Activated CD8-positive, alpha-beta memory T cell treated with anti-CD3 and anti-CD28 coated beads for 48 hours (primary cell): ENCODE data around the gene CEBPA.
"Not testable (repeated sequence)": the region's sequence is repeated elsewhere in the genome, so short reads cannot be mapped to it uniquely, and the experiment has no call there.

Experiments
- DNase-seq, 3 experiments: peaks; one replicate each; pipeline ENCODE4 v3.0.0-alpha.2; 2020; ENCODE audit warnings: low read depth in 2 of 3, low spot score in 2 of 3

Gene CEBPA

GRCh38 chr19:33301144-33301899 is 1.0 kb downstream of the CEBPA start:
- no peak for DNase-seq

GRCh38 chr19:33300894-33301143 is 1.5 kb downstream of the CEBPA start:
- no peak for DNase-seq

- DNase-seq = no peak
These were observed 2.1 kb downstream of the CEBPA start for GRCh38 chr19:33300009-33300893.

DNA sequence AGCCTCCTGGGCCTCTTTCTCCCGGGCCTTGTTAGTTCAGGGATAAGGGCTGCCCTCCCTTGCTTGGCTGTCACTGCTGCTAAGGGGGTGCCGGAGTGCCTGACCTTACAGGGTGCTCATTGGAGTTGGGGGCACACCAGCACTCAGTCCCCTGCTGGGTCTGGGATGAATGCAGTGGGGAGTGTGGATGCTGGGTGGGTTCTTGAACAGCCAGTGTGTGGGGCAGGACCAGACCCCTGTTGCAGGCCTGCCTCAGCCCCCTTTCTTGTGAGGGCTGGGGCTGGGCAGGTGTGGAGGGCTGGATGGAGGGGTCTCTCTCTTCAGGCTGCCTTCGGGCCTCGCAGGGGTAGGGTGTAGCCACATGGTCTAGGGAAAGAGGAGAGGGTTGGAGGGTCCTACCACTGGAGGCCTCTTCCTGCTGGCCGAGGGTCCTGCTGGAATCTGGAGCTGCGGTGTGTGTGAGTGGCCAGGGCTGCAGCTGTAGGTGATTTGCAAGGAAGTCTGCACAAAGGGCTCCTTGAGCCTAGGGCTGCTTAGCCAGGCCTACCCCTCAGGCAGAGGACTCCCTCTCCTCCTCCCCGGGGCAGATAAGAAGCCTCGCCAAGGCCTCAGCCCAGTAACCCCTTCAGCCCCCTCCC is 3.2 kb downstream of the CEBPA start:
- DNase-seq = no peak

DNA sequence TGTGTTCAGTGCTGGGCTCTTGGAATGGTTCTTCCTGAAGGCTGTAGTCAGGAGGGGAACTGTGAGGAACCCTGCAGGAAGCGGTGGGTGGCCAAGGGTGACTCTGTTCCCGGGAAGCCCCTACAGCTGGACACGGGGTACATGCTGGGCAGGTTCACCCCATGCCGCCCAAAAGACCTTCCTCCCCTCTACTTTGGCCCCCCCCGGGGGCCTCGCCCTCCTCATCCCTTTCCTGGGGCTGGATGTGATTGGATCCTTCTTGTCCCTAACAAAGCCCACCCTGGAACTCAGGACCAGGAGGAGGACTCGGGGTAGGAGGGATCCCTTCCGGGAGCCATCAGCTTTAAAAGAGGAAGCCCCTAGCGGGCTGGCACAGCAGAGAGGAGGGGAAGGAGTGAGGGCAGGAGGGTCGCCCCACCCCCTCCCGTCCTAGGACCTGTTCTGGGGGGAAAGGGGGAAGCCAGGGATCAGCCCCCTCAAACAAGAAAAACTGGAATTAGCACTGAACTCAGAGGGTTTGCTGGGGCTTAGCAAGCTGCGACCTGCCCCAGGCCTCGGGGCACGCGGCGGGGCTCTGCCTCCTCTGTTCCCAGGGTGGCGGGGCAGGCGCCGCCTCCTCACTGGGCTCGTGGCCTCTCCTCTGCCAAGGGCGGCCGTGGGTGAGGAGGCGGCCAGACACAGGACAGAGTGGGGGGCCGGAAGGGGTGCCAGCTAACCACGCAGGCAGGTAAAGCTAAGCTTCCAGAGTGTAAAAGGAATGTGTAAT is 4.0 kb downstream of the CEBPA start:
- no peak for DNase-seq

DNA sequence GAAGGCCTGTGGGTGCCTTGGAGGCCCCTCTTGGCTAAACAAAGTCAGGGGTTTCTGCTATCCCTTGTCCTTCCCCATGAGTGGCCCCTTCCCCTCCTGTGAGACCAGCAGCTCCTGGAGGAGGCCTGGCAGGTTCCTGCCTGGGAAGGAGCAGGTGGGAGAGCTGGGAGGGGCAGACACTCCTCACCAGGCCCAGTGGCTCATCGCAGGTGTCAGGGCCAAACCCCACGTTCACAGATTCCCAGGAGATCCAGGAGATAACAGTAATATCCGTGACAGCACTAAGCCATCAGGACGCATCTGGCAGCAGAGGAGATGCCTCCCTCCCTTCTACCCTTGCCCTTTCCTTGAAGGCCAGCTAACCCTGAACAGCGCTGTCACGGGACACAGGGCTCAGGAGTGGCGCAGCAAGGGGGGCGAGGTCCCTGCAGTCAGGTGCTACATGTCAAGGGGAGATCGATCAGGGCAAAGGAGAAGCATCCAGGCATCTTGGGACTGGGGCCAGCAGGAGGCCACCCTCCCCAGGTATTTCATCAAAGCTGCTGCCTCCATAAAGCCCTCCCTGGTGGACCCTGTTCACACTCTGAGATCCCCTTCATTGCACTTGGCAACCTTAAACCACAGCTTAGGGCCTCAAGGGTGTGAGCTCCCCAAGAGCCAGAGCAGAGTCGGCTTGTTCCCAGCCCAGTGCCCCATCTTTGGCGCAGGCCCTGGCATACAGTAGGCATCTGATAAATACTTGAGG is 4.8 kb downstream of the CEBPA start:
- DNase-seq = no peak

DNA sequence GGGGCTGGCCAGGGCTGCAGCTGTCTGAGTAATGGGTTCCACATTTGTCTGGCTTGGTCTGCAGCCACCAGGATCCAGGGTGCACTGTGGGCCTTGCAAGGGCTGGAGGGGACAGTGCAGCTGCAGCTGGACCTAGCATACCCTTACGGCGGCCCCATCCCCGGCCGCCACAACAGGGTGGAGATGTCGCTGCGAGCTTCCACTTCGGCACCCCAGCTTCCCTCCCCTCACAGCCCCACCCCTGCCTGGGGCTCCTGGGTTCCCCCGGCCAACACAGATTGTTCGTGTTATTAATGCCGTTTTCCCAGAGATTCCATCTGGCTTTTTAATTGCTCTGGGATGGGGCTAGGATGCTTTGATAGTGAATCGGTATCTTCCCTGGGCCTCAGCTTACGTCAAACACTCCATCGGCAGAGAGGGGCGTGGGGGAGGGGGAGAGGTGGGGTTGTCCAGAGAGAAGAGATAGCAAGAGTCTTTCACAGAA is 5.8 kb downstream of the CEBPA start:
- DNase-seq = no peak

DNA sequence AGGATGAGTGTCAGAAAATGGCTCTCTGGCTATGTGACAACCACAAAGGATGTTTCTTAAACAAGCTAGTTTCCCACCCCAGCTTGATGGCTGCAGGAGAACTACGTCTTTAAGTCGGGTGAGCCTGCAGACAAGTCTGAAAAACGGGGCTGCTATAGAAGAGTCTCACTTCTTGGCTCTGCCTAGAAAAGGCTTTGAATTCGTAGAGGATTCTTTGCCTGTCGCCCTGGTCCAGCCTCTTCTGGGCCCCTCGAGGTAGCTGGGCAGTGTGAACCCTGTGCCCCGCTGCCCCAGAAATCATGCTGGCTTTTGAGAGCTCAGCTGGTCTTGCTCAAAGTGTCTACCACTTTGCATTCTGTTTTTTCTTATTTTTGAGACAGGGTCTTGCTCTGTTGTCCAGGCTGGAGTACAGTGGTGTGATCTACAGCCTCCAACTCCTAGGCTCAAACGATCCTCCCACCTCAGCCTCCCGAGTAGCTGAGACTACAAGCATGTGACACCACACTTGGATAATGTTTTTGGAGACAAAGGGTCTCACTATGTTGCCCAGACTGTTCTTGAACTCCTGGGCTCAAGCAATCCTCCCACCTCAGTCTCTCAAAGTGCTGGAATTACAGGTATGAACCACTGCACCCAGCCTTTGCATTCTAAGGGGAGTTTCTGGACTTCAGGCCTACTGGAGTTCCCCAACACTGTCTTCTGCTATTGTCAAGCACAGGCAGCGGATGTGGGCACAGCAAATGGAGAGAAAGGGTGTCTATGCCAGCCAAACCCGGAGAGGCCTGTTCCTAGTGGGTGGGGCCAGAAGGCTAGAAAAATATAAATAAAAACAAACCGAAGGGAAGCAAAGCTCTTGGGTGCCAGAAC is 6.5 kb downstream of the CEBPA start:
- no peak for DNase-seq

GRCh38 chr19:33295046-33295445 is 7.3 kb downstream of the CEBPA start:
- not testable (repeated sequence) for DNase-seq

GRCh38 chr19:33294058-33294798 is 8.1 kb downstream of the CEBPA start:
- no peak for DNase-seq

DNA sequence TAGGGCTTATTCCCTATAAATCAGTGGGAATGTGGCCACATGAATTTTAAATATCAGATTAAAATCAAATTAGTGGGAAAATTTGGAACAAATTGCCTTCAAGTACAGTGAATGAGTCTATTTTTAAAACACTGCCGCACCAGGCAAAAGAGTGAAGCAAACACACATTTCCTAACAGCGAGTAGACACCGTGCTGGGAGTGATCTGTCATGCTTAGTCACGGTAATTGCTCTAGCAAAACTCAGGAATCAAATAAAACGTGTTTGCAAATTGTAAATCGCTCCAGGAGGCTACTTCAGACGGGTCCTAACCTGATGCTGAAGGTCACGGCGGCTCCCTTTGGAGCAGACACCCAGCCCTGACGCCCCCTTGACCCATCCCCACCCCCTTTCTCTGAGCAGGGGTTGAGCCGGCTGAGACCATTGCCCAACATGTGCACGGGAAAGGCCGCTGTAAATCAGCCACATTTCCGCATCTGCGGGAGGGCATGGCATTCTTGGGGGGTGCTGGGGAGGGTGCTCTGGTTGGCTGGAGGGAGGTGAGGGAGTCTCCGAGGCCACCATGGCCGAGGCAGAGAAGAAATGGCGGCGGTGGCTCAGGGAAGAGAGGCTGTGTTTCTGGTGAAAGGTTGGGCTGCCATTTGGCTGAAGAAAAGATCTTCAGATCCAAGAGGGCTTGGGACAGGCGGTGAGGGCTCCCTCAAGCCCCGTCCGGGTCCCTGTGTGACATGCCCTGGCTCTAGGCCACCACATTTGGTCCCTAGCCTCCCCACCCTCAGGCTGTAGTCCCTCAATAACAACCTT is 8.9 kb downstream of the CEBPA start:
- no peak for DNase-seq

GRCh38 chr19:33292595-33293254 is 9.6 kb downstream of the CEBPA start:
- no peak for DNase-seq

DNA sequence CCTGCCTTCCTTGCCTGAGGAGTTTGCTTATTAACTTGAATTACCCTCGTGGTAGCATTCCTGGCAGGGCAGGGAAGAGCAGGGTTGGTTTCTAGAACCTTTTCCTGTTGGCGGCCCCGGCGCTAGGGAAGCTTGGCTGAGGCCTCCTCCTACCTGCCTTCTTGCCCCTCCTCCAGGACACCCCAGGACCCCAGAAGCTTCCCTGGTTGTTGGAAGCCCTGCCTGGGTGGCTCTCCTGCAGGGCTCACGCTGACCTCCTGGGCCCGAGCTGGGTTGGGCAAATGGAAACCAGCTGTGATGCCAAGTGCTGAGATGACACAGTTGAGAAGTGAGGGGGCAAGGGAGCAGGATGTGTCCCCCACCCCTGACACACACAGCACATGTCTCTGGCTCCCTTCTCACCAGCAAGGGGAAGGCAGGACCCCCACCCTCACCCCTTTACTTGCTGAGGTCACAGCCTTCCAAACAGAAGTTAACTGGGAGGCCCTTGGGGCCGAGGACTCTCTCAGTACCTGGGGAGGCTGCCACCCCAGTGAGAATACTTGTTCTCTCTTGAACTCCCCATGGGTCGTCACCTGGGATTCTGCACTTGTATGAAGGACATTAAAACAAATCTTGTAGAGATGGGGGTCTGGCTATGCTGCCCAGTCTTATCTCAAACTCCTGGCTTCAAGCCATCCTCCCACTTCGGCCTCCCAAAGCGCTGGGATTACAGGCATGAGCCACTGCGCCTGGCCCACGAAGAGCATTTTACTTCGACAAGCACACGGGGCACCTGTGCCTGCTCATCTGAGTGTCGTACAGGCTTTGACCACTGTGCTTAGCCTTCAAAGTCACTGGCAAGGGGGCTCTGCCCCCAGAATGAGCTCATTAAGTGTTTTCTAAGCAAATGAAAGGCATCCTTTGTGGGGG is 10.5 kb downstream of the CEBPA start:
- no peak for DNase-seq

DNA sequence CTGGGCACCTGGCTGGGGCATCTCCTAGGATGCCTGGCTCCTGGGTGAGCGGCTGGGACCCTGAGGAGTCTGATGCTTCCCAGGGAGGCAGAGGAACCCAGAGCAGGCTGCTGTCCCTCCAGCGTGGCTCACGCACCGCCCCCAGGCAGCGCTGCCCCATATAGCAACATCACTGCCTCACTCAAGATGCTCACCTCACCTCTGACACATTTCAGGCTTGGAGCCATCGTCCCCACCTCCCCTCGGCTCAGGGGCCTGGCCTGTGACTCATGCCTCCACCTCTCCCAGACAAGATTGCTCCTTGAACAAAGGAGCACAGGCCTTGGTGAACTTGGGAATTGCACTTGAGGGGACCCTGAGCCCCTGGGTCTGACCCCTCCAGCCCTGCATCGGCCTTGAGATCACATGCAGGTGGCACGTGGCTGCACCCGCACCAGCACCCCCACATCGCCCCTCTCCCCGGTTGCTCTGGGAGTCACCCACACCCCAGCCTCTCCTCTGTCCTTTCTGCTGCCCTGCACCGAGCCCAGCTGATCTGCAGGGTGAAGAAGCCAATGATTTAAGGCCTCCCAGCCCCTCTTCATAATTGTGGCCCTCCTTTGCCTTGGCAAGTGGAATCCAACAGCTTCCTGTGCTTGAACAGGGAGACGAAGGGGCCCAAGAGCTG is 11.2 kb downstream of the CEBPA start:
- no peak for DNase-seq

GRCh38 chr19:33290082-33290815 is 12.1 kb downstream of the CEBPA start:
- DNase-seq = no peak
